ENCODE measurements around the gene PTPRM.
"Not testable (repeated sequence)": the region's sequence is repeated elsewhere in the genome, so short reads cannot be mapped to it uniquely, and the experiment has no call there.

PTPRM gene

GRCh38 chr18:8040021-8040420, 472.9 kb downstream of the PTPRM start:
- DNase-seq: no peak

GRCh38 chr18:8041526-8042111, 474.5 kb downstream of the PTPRM start:
- DNase-seq: no peak

- DNase-seq: no peak
Observed at GRCh38 chr18:8044004-8044403, 476.9 kb downstream of the PTPRM start.

GRCh38 chr18:8045160-8045883, 478.2 kb downstream of the PTPRM start:
- no peak for DNase-seq

- no peak for DNase-seq
Observed at GRCh38 chr18:8045884-8046281, 478.8 kb downstream of the PTPRM start.

GRCh38 chr18:8046441-8046840, 479.3 kb downstream of the PTPRM start:
- no peak for DNase-seq

- DNase-seq: no peak
Observed at GRCh38 chr18:8049147-8049546, 482.0 kb downstream of the PTPRM start.

- DNase-seq: no peak
Observed at GRCh38 chr18:8050616-8051329, 483.7 kb downstream of the PTPRM start.

GRCh38 chr18:8051453-8051852, 484.3 kb downstream of the PTPRM start:
- no peak for DNase-seq

- DNase-seq: no peak
Observed at GRCh38 chr18:8052237-8052701, 485.2 kb downstream of the PTPRM start.

- no peak for DNase-seq
Observed at GRCh38 chr18:8056723-8057122, 489.6 kb downstream of the PTPRM start.

GRCh38 chr18:8063152-8063551, 496.0 kb downstream of the PTPRM start:
- DNase-seq: not testable (repeated sequence)

- no peak for DNase-seq
Observed at GRCh38 chr18:8063733-8064132, 496.6 kb downstream of the PTPRM start.

- DNase-seq: no peak
Observed at GRCh38 chr18:8065284-8065683, 498.2 kb downstream of the PTPRM start.

- no peak for DNase-seq
Observed at GRCh38 chr18:8065773-8066172, 498.7 kb downstream of the PTPRM start.

- DNase-seq: no peak
Observed at GRCh38 chr18:8069708-8070107, 502.6 kb downstream of the PTPRM start.

- DNase-seq: no peak
Observed at GRCh38 chr18:8073167-8073566, 506.1 kb downstream of the PTPRM start.

- no peak for DNase-seq
Observed at GRCh38 chr18:8080092-8080491, 513.0 kb downstream of the PTPRM start.

- DNase-seq: no peak
Observed at GRCh38 chr18:8081267-8081666, 514.2 kb downstream of the PTPRM start.

GRCh38 chr18:8081872-8082553, 514.9 kb downstream of the PTPRM start:
- no peak for DNase-seq

- peak in 7 of 51 donors; percentile 1 to 14 (median 5) for DNase-seq
Observed at GRCh38 chr18:8084160-8084559, 517.0 kb downstream of the PTPRM start.

GRCh38 chr18:8088626-8089025, 521.5 kb downstream of the PTPRM start:
- no peak for DNase-seq

Data from hypothalamus (tissue), 51 donors.